Measurements from ENCODE around the gene CSMD2.

The CSMD2 gene

DNA sequence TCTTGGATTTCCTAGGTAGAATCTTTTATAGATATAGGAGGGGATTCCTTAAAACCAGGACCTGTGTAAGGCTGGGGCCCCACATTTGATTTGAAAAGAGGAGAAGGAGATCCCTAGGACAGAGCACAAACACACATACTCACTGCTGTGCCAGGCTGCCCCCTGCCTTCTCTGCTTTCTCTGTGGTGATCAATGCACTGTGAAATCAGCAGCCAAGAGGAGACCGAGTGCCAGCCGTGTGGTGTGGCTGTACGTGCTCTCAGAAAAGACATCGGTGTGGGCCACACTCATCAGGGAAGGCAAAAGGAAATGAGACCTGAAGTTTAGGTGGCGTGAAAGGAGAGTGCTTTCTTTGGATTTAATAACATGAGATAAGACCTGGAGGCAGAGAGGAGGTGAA lies 498.4 kb downstream of the CSMD2 start:
- FAIRE-seq, result no peak

- FAIRE-seq, result no peak
These were observed 503.1 kb downstream of the CSMD2 start for GRCh38 chr1:33661811-33662454.

DNA sequence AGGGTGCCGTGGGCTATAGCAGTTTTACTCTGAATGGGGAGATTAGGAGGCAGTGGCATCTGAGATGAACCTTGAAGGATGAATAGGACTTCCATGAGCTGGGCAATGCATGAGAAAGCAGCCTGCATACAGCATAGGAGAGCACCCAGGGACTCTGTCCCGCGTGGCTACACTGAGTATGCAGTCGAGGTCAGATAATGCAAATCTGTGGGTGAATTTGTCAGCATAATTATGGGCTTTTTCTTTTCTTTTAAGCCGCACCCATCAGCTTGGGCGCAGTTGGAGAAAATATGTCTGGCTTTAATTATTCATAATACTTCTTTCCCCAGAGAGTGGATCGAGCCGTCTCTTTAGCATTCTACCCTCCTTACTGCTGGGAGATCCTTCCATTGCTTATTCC lies 504.1 kb downstream of the CSMD2 start:
- FAIRE-seq, result no peak

- FAIRE-seq, result no peak
These were observed 504.8 kb downstream of the CSMD2 start for GRCh38 chr1:33660244-33660643.

- no peak for FAIRE-seq
These were observed 505.4 kb downstream of the CSMD2 start for GRCh38 chr1:33659641-33660040.

DNA sequence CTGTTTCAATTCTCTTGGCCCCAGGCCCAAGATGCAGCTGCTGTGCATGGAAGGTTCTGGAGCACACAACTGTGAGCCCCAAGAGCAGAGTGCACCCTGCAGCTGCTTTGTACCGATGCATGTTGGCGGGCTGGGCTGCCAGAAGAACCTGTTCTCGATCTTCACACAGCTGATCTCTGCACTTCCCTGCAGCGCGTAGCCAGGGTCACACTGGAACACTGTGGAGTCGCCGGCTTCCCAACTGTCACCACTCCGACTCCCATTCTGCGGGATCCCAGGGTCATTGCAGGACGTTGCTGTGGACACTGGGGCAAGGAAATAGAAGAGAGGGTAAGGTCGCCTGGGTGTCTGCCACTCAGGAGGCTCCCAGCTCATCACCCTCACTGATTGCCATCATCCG lies 507.2 kb downstream of the CSMD2 start:
- FAIRE-seq, result no peak

DNA sequence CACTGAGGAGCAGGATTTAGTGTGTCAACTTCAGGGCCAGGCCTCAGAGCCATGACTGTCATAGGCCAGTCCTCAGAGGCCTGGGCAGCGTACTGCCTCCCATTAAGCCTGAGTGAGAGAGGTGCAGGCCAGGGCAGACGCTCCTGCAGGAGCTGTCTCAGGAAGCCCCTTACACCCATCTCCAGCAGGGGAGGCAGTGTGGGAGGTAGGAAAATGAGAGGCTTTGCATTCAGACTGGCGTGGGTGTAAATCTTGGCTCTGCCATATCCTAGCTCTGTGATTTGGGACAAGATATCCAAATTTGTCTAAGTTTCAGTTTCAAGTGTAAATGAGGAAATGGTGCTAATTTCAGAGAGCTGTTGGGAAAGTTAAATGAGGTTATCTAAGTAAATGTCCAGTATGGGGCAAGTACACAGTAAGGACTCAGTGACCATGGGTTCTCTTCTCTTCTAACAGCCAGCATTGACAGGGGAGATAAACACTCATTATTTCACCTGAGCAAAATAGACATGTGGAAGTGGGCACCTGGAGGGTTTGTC lies 508.5 kb downstream of the CSMD2 start:
- FAIRE-seq, result no peak

DNA sequence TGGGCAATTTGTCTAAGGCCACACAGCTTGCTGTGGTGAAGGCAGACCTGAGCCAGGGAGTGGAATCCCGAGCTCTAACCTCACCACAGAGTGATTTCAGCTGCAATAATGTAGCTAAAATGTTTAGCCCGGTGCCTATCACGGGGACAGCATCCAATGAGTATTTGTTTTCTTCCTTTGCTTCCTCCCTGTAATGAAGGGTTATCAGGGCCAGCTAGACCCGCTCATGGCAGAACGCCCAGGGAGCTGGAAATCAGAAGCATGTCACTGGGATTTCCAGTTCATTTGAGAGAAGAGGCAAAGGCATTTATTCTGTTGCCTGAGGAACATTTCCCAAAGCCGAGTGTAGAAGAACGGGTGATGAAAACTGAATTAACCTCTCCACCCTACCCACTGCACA lies 509.5 kb downstream of the CSMD2 start:
- no peak for FAIRE-seq

DNA sequence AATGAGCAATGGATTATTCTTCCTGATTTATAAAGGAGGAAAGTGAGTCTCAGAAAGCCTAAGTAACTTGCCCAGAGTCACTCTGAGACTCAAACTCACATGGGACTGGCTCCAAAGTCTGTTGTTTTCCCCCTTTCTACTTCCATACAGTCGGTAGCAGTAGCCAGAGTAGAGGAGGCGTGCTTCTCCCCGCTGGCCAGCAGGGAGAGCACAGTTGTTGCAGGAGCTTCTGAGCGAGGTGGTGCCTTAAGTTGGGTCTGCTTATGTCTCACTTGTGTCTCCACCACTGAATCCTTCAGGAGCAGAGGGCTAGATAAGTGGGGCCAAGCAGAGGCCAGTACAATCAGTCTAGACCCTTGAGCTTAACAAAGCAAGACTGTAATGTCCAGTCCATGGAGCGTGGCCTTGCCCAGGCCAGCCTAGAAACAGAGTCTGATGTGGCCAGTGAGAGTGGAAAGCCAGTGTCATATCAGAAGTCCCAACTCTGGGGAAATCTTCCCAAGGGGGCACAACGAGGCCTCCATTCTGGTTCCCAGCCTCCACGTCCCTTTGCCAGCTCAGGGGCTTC lies 510.7 kb downstream of the CSMD2 start:
- no peak for FAIRE-seq

DNA sequence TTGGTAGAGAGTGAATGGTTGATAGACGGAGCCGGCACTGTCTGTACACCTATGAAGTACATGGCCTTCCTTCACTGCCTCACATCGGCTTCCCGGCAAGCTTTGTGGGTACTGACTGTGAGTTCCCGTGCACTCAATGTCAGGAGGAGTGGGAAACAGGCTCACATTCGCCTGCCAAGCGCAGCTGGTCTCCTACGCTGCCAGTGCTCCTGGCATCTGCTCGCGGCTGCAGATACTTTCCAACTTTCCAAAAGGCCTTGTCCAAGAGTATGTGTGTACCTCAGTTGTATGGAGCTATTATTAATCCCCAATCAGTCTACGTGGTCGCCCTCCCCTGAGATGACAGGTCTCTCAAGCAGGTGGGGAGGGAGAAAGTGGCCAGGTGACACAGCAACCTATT lies 511.8 kb downstream of the CSMD2 start:
- no peak for FAIRE-seq

DNA sequence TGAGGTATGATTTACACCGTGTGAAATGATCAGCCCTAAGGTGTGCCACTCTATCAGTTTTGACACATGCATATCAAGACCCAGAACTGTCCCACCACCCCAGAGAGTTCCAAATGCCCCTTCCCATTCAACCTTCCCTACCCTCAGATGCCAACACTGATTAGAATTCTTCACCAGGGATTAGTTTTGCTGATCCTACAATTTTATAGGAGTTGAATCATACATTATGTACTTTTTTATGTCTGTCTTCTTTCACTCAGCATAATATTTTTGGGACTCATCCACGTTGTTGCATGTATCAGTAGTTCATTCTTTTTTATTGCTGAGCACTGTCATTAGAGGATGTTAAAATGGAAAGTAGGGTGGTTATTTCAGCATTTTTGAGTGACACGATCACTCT lies 514.3 kb downstream of the CSMD2 start:
- no peak for FAIRE-seq

DNA sequence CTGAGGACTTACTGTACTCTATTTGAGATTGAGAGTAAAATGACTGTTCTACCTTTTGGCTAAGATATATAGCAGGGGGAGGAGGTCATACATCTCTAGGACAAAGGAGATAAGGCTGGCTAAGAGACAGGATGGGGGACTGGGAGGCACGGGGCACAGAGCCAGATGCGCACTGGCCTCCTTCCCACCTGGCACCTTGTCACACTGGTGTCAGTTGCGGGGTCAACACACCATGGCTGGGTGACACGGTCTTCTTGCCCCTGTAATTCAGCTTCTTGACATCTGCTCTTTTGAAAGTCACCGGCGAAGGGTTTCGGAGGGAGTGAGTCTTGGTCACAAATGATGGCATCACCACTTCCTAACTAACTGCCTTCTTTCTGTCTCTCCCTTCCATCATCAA lies 515.3 kb downstream of the CSMD2 start:
- no peak for FAIRE-seq

DNA sequence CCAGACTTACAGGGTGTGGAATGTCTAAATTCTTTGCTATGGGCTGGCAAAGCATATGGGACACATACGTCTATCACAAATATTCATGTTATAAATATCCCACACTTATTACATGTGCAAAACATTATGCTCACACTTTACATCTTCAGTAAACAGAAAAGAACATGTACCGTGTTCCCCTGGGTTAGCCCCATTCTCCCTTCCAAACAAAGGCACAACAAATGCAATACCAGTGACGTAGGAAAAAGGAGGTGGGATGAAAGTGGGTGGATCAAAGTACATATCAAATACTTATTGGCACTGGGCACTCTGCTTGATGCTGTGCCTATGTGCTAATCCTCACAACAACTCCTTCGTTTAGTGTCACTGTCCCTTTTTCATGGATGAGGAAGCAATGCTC lies 521.8 kb downstream of the CSMD2 start:
- FAIRE-seq, result no peak

DNA sequence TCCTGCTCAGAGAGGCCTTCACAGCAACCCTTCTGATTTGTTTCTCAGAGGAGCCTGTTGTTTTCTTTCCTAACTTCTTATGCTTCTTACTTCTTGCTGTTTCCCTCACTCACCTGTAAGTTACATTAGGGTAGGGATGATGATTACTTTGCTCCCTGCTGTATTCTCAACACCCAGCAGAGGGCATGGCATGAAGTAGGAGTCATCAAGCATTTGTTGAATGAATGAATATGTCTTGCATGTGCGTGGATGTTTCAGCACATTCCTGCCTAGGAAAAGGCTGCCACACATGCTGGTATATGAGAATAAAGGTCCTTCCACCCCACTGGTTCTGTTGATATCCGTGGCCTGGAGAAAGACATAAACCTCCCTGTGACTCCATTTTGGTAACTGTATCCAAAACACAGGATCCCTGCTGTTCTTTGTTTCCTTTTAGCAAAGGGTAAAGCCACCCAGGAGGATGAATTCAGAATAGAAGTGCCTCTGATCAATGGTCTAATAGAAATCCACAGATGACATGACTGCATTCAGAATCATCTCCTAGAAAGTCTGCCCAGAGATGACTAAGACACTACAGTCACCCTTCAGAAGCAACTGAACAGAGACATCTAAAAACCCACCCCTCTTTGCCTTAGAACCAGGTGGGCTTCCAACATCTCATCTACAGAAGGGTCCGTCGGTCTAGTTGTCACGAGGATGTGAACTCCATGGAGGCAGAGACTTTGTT lies 523.8 kb downstream of the CSMD2 start:
- no peak for FAIRE-seq

GRCh38 chr1:33640114-33640660 lies 524.8 kb downstream of the CSMD2 start:
- FAIRE-seq, result no peak

GRCh38 chr1:33637846-33638440 lies 527.1 kb downstream of the CSMD2 start:
- FAIRE-seq, result no peak

- FAIRE-seq, result no peak
These were observed 528.8 kb downstream of the CSMD2 start for GRCh38 chr1:33636209-33636608.

DNA sequence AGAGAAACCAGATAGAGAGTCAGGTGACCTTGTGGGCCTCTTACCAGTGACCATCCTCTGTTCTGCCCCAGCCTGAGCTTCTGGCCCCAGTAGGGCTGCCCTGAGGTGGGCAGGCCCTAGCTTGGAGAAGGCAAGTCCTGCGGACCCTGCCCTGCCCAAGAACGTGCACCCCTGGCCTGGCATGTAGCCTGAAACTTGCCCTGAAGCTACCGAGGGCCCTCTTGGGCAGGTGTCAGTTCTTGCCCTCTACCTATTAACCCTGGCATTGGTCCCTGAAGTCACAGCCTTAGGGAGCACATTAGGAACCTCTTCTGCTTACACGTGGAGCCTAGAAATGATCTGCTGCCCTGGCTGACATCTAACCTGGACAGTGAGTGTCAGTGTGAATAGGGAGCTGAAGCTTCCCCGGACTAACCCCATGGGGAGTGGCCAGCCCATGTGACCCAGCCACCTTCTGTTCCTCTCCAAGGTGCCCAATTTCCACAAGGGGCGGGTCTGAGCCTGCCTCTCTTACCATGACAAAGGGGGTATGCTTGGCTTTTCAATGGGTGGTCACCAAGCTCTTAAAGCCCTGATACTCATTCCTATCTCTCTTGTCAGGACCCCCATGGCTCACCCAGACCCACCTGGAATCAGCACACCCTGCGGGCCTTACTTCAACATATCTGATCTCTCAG lies 529.6 kb downstream of the CSMD2 start:
- no peak for FAIRE-seq

GRCh38 chr1:33634806-33635205 lies 530.2 kb downstream of the CSMD2 start:
- no peak for FAIRE-seq

- FAIRE-seq, result no peak
These were observed 530.9 kb downstream of the CSMD2 start for GRCh38 chr1:33634143-33634542.

DNA sequence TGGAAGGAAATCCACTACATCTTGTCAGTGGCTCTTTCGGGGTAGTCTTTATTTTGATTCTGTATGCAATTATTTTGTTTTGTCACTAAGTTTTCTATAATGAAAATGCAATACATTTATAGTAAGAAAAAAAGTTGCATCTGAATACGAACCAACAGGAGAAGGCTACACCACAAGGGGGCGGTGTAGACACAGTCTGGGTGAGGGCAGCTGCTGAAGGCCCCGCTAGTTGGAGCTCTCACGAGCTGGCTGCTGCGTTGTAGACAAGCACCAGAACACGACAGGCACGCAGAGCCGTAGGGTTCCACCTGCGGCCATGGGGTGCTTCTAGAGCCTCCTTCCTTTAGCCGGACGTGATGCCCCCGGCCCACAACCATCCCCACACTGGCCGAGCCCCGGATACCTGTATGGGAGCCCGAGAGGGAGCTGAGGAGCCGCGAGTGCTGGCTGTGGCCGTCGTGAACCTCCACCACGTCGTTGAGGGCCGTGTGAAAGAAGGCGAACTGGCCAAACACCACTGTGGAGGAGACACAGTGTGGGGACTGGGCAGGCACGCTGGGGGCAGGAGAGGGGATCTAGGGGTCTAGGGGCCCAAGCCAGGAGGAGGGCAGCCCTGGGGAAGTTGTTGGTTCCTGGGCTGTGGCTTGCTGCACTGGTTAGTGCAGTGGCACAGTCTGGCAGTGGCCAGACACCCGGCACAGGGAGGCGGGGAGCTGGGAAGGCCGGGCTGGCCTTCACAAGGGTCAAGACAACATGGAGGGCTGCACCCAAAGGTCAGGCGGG lies 531.8 kb downstream of the CSMD2 start:
- FAIRE-seq, result no peak

DNA sequence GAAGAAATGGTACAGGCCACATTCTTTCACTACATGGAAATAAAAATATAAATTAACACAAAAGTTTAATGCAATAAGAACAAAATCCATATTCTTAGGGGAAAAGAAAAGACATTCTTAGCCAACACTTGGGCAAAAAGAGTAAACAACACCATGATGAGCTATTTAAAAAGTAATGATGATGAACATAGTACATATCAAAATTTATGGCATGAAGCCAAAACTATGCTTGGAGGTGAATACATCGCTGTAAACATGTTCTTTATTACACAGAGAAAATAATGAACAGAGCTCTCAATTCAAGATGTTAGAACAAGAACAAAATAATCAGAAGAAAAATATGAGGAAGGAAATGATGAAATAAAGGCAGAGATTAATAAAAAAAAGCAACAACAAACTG lies 534.3 kb downstream of the CSMD2 start:
- no peak for FAIRE-seq
